NCI-H1694 treated with DMSO at 0.1 percent for 48 hours (cell line): ENCODE measurements around the gene PRLH.

Experiments
- DNase-seq: peaks from one replicate; lab custom pipeline; 2025; lab: John Stamatoyannopoulos, UW

The PRLH gene

GRCh38 chr2:237566401-237567235, at the start of gene PRLH:
TSS of gene PRLH (plus strand) at chr2:237566574. CDS start at chr2:237566574, 0 bp downstream.
- DNase-seq = no peak

GRCh38 chr2:237517163-237517562, 49.2 kb upstream of the PRLH start:
- no peak for DNase-seq

- no peak for DNase-seq
Observed at GRCh38 chr2:237517990-237518389, 48.4 kb upstream of the PRLH start.

GRCh38 chr2:237519506-237520245, 46.7 kb upstream of the PRLH start:
- DNase-seq = no peak

- no peak for DNase-seq
Observed at GRCh38 chr2:237520290-237520689, 46.1 kb upstream of the PRLH start.

GRCh38 chr2:237524631-237525030, 41.7 kb upstream of the PRLH start:
- no peak for DNase-seq

- no peak for DNase-seq
Observed at GRCh38 chr2:237525559-237526157, 40.7 kb upstream of the PRLH start.

GRCh38 chr2:237527233-237527632, 39.1 kb upstream of the PRLH start:
- no peak for DNase-seq

GRCh38 chr2:237527766-237528165, 38.6 kb upstream of the PRLH start:
- no peak for DNase-seq

GRCh38 chr2:237529452-237530402, 36.6 kb upstream of the PRLH start:
- no peak for DNase-seq

- no peak for DNase-seq
Observed at GRCh38 chr2:237530472-237531433, 35.6 kb upstream of the PRLH start.

GRCh38 chr2:237532160-237532559, 34.2 kb upstream of the PRLH start:
- no peak for DNase-seq

GRCh38 chr2:237533668-237534161, 32.7 kb upstream of the PRLH start:
- DNase-seq = no peak

GRCh38 chr2:237534380-237534779, 32.0 kb upstream of the PRLH start:
- DNase-seq = no peak

- no peak for DNase-seq
Observed at GRCh38 chr2:237535385-237536082, 30.8 kb upstream of the PRLH start.

- DNase-seq = no peak
Observed at GRCh38 chr2:237536083-237536415, 30.3 kb upstream of the PRLH start.

GRCh38 chr2:237536617-237537016, 29.8 kb upstream of the PRLH start:
- DNase-seq = no peak

- DNase-seq = no peak
Observed at GRCh38 chr2:237538001-237538720, 28.2 kb upstream of the PRLH start.

GRCh38 chr2:237538901-237539300, 27.5 kb upstream of the PRLH start:
- DNase-seq = no peak
